ENCODE results near the gene GAPDHS. TPM values are rescaled to one million over a fixed set of nuclear protein-coding genes. Genes with fewer than 3 reads are reported as not detected.
A peak's percentile ranks its signal among the peaks of the same experiment; 100 is the strongest.

GAPDHS gene
- total and polyA plus RNA-seq, 2 of the 4 experiments (the other 2 are of a cell fraction): not detected

DNA sequence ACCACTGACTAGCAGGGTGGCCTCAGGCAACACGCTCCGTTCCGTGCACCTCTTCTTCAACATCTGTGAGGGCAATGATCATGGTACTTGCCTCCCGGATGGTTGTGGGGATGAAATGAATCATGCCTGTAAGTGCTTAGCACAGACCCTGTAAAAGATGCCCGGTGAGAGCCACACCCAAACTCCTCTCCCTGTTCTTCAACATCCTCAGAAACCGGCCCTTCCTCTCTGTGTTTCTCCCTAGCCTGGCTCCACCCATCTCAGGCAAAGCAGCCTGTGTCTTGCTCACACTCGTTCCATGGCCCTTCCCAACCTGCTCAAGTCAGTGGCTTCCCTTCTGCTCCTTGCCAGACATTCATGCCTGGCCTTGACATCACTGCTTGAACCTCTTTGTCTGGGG is 14.0 kb upstream of the GAPDHS start:
- H4K5ac ChIP-seq (ENCODE audit: low read depth, low read length): peak overlapping the region; percentile 55
- POLR2A ChIA-PET (ENCODE audit: unreplicated experiment): no interaction called here
- no TSS peak for BruUV-seq (replicated peaks)
- H3K79me1 ChIP-seq (ENCODE audit: low read depth in 1 of 2, low read length in 2 of 2): 0 out of 4 replicates have a peak, but pooled peaks cover 0 to 3% of the 10 kb centered on the region in 2 experiments
- no peaks in the 10 kb centered on the region for H3K27me3 ChIP-seq (ENCODE audit: control insufficient read depth, insufficient read depth, low read length)
- peak overlapping the region; percentile 68 for H2AFZ ChIP-seq (replicated peaks; ENCODE audit: low read length, poor library complexity)
- peak overlapping the region; percentile 99; the same call in 2 of the 3 replicates for H2BK15ac ChIP-seq (ENCODE audit: low read depth, low read length)
- H3K36me3 ChIP-seq (ENCODE audit: control insufficient read depth, insufficient read depth, low read length): no peaks in the 10 kb centered on the region
- H2BK20ac ChIP-seq (ENCODE audit: low read depth, low read length): peak overlapping the region; percentile 85
- H3K9ac ChIP-seq (ENCODE audit: low read depth, low read length): no peak overlapping the region
- H2AK9ac ChIP-seq (replicated peaks; ENCODE audit: low read depth, low read length, poor library complexity): peak overlapping the region; percentile 94
- CTCF ChIA-PET: interaction anchor here (0.6 kb wide), 1 partner anchor 30 kb away, joined by 5 read pairs; no protein-coding TSS in a partner anchor
- in situ Hi-C loops (cut with MboI; ENCODE audit: low sequenced_read_pairs): no loop called here
- 0 out of 2 replicates have a peak overlapping the region, but pooled peaks have one; percentile 16 for H3K23ac ChIP-seq (ENCODE audit: low read depth, low read length)
- peak overlapping the region; percentile 79 to 91; a peak in 3 of 4 replicates for H4K8ac ChIP-seq (ENCODE audit: low read depth in 2 of 2, low read length in 2 of 2)
- H2BK120ac ChIP-seq (ENCODE audit: low read depth, low read length): peak overlapping the region; percentile 82
- dilution Hi-C loops (cut with HindIII; ENCODE audit: low sequenced_read_pairs, unreplicated experiment): no loop called here
- TF ChIP-seq BHLHE40 (IDR thresholded peaks at IDR 0.05; ENCODE audit: low read depth, low read length) (no peak), POLR2A (IDR thresholded peaks at IDR 0.05; ENCODE audit: low read depth, low read length) (no peak), MAZ (IDR thresholded peaks at IDR 0.05; ENCODE audit: borderline replicate concordance, low read depth, low read length) (no peak), CTCF (conservative IDR thresholded peaks at IDR 0.05; ENCODE audit: low read depth, low read length) (no peak), RAD21 (IDR thresholded peaks at IDR 0.05; ENCODE audit: low read length) (no peak), RFX5 (IDR thresholded peaks at IDR 0.05; ENCODE audit: low read depth, low read length) (no peak), MXI1 (IDR thresholded peaks at IDR 0.05; ENCODE audit: borderline replicate concordance, low read depth, low read length) (no peak), CEBPB (IDR thresholded peaks at IDR 0.05; ENCODE audit: low read depth, low read length) (no peak), RCOR1 (IDR thresholded peaks at IDR 0.05; ENCODE audit: insufficient replicate concordance, low read length) (no peak), SMC3 (IDR thresholded peaks at IDR 0.05; ENCODE audit: low read depth, low read length) (no peak), MAFK (IDR thresholded peaks at IDR 0.05; ENCODE audit: low read depth, low read length) (no peak), NFE2L2 (IDR thresholded peaks at IDR 0.05; ENCODE audit: low read depth, low read length) (no peak), ELK1 (IDR thresholded peaks at IDR 0.05; ENCODE audit: borderline replicate concordance, low read depth, low read length) (no peak), FOS (IDR thresholded peaks at IDR 0.05; ENCODE audit: low read depth, low read length) (no peak)
- H3K14ac ChIP-seq (replicated peaks; ENCODE audit: low read depth, low read length): peak overlapping the region; percentile 38
- intact Hi-C loops (cut with micrococcal nuclease): no loop called here
- ATAC-seq (ENCODE audit: low read depth): 0 out of 2 replicates have a peak, but pooled peaks have one; percentile 8
- H4K91ac ChIP-seq (ENCODE audit: insufficient read depth, low read depth, low read length): peak overlapping the region; percentile 85
- H3K4me1 ChIP-seq (ENCODE audit: control insufficient read depth, insufficient read depth, low read length): peaks cover 7% of the 10 kb centered on the region
- H3K4me2 ChIP-seq (ENCODE audit: low read depth, low read length): no peak overlapping the region
- peaks cover 16% of the 10 kb centered on the region for H3K9me1 ChIP-seq (ENCODE audit: insufficient read depth, low read length)
- no peaks in the 10 kb centered on the region for H3K9me3 ChIP-seq (ENCODE audit: control insufficient read depth, insufficient read depth, low read length)
- peak overlapping the region; percentile 99 for H2AK5ac ChIP-seq (ENCODE audit: low read depth, low read length)
- peak overlapping the region; percentile 67 for H2BK5ac ChIP-seq (ENCODE audit: low read depth, low read length, poor library complexity, severe bottlenecking)
- no CpG with 5 or more reads among the region's 7 CpGs for WGBS, 2 experiments (ENCODE audit: extremely low coverage in 2 of 2, insufficient read length in 1 of 2)
- H3K4me3 ChIP-seq (ENCODE audit: insufficient read depth, low read depth, low read length): no peak overlapping the region
- H3K27ac ChIP-seq (ENCODE audit: insufficient read depth, low read length): no peak overlapping the region
- DNase-seq: peak; percentile 27
- peak overlapping the region; percentile 92 for H3K4ac ChIP-seq (ENCODE audit: low read depth, low read length)
- no peaks in the 10 kb centered on the region for H4K20me1 ChIP-seq (ENCODE audit: insufficient read depth, low read length)
- peak overlapping the region; percentile 92 for H3K18ac ChIP-seq (ENCODE audit: low read depth, low read length)
- no peak overlapping the region for H3K56ac ChIP-seq (ENCODE audit: extremely low read depth, insufficient read depth, low read length)
